Endothelial cell of hepatic sinusoid (primary cell): ENCODE data around the gene CDK16.

Source experiments
- in situ Hi-C: cut with HindIII; loops from 2 replicates; pipeline ENCODE4 v1.10.0; 2017; ENCODE audit warnings: low sequenced_read_pairs

Gene CDK16

DNA sequence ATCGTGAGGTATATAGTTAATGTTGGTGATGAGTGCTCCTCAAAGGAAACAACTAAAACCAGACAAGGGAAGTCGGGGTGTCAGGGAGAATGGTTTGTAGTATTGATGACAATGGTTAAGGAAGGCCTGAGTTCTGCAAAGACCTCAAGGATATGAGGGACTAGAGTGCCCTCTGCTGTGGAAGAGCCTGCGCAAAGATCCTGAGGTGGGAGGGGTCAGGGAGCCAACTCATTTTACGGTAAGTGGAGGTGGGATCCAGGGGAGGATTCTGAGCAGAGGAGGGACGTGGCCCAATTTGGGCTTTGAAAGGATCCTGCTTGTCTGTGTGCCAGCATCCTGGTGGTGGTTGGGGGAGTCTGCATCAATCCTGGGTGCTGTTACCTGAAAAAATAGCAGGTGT is 13.5 kb upstream of the CDK16 start:
- in situ Hi-C loops, result no loop called here

DNA sequence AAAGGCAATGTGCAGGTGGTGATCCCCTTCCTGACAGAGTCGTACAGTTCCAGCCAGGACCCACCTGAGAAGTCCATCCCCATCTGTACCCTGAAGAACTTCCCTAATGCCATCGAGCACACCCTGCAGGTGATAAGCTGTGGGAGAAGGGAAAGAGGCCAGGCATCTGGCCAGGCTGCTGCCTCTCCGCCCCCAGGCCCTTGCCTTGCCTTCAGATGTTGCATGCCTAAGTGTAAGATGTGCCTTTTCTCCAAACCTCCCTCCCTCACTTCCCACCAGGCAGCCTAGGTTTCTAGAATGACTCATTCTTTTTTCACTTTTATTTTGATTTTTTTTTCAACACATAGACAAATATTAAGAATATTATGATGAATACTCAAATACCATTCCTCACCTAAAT is 12.2 kb upstream of the CDK16 start:
- in situ Hi-C loops, result no loop called here

GRCh38 chrX:47208108-47208507 is 10.4 kb upstream of the CDK16 start:
- in situ Hi-C loops, result no loop called here

DNA sequence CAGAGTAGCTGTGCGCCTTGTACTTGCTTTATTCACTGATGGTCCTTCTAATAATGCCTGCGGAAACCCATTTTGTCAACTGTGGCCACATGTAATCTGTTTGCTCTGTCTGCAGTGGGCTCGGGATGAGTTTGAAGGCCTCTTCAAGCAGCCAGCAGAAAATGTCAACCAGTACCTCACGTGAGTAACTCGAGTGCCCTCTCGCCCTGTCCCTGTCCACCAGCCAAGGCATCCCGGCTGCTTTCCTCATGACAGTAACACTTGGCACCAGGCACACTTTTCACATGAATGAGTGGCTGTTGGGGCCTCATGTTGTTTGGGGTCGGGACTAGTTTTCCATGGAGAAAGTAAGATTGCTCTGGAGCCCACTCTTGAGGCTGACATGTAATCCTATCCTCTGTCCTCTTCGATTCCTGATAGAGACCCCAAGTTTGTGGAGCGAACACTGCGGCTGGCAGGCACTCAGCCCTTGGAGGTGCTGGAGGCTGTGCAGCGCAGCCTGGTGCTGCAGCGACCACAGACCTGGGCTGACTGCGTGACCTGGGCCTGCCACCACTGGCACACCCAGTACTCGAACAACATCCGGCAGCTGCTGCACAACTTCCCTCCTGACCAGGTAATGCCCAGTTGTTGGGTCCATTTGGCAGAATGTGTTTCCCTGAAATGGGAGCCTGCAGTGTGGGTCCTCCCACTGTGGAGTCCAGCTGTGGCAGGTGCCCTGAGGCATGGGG is 8.8 kb upstream of the CDK16 start:
- in situ Hi-C loops, result no loop called here

DNA sequence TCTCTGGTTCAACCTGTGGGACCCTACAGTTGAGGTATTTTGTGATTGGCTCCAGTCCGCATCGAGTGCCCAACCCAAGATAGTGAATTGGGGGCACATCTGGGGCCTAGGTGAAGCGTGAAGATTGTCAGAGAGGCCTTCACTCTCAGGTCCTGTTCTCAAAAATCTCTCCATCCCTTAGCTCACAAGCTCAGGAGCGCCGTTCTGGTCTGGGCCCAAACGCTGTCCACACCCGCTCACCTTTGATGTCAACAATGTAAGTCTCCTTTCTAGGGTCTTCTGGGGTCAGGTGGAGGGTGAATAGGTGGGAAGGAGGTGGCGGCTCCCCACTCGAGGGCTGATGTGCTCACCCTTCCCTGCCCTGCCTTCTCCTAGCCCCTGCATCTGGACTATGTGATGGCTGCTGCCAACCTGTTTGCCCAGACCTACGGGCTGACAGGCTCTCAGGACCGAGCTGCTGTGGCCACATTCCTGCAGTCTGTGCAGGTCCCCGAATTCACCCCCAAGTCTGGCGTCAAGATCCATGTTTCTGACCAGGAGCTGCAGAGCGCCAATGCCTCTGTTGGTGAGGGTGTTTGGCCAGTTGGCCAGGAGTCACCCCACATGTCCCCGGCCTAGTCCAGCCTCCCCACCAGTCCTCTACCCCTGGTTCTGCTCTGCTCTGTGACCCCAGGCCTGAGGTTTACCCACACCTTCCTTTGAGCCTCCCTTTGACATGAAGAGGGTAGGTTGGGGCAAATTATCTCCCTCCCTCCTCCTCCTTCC is 7.6 kb upstream of the CDK16 start:
- in situ Hi-C loops, result no loop called here

GRCh38 chrX:47212381-47213293 is 5.8 kb upstream of the CDK16 start:
- in situ Hi-C loops, result no loop called here

GRCh38 chrX:47214435-47215077 is 3.9 kb upstream of the CDK16 start:
- in situ Hi-C loops, result no loop called here

GRCh38 chrX:47215291-47215900 is 3.1 kb upstream of the CDK16 start:
- in situ Hi-C loops, result no loop called here

GRCh38 chrX:47216393-47216925 is 2.0 kb upstream of the CDK16 start:
- in situ Hi-C loops, result no loop called here

GRCh38 chrX:47217121-47217851 is 1.2 kb upstream of the CDK16 start:
- in situ Hi-C loops, result no loop called here

- in situ Hi-C loops, result no loop called here
These were observed 615 bp upstream of the CDK16 start for GRCh38 chrX:47217852-47218279.

DNA sequence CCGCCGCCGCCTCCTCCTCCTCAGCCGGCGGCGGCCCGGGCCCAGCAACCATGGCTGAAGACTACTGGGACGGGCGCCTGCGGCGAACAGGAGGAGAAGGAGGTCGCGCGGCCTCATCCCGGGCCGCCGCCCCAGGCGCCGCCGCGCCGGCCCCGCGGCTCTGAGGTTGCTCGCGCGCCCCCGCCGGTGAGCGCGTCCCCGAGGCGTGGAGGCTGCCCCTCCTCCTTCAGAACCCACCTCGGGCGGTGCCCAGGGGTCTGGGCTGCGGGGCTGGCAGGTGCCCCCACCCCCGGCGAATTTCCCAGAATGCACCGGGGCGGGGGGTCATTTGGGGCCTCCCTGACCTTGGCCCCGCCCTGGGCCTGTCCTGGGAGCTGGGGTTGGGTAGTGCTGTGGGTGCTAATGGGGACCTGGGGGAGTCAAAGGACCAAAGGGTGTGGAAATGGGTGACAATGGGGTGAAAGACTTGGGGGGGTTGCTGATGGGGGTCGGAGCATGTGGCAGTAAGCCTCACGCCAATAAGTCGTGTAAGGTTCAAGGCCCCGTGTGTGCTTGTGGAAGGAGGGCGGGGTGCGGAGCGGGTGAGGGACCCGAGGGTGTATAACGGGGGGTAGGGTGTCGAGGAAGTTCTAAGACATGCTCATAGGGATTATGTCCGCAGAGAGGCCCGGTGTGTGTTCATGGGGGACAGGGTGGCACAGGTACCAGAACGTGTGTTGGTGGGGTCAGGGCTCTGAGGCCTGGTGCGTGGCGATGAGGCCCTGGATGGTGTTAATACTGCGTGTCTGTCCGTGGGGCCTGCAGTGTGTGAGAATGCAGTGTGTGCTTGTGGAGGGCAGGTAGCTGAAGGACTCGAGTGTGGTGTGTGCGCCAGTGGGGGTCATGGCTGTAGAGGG is 687 bp downstream of the CDK16 start:
- in situ Hi-C loops, result no loop called here

DNA sequence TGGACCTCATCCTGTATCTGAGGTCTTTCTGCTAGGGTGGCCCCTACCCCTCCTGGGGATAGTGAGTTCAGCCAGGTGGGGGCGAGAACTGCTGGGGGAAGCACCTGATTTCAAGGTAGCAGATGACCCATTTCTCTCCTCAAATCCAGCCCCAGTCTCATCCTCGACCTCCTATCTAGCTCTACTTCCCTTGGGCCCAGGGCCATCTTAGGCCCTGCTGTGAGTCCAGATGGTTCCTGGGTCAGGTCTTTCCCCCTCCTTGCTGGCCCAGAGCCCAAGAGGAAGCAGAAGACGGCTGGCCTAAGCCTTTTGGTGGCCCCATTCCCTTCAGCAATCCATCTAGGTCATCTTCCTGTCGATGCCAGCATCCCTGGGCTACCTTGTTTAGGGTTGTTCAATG is 3.3 kb downstream of the CDK16 start:
- in situ Hi-C loops, result no loop called here

DNA sequence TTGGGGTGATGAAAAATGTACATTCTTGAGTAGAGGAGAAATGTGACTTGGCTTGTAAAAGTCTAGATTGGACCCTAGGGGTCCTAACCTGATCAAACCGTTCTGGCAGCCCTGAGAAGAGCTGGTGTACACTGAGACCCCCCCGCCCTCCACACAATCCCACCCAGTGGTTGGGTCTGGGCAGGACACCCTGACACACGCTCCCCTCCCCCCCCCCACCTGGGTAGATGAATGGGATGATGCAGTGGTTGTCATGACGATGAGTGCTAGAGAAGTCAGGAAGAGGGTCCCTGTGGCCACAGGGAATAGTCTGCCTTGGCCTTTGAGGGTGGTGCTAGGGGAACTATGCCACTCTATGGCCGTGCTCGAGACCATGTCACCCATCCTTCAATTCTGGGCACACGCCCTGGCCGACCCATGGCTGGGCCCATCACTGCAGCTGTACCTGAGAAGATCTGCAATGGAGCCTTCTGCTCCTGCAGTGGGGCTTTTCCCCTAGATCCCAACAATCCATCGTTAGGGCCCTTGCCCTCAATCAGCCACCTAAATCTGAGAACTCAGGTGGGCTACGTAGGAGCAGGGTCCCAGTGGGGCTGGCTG is 4.4 kb downstream of the CDK16 start:
- in situ Hi-C loops, result no loop called here

- in situ Hi-C loops, result no loop called here
These were observed 5.2 kb downstream of the CDK16 start for GRCh38 chrX:47223476-47224250.

DNA sequence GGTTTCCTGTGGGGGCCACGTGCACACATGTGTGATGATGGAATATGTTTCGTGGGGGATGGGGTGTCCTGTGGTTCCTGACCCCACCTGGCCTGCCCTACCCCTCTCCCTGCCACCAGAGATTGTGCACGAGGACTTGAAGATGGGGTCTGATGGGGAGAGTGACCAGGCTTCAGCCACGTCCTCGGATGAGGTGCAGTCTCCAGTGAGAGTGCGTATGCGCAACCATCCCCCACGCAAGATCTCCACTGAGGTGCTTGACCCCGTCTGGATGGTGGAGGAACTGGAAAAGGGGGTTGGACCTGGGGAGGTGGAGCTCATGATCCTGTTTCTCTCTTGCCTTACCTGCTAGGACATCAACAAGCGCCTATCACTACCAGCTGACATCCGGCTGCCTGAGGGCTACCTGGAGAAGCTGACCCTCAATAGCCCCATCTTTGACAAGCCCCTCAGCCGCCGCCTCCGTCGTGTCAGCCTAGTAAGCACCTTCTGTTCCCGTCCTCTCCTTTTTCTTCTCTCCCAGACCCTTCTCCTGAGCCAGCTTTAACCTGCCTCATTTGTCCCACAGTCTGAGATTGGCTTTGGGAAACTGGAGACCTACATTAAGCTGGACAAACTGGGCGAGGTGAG is 5.9 kb downstream of the CDK16 start:
- in situ Hi-C loops, result no loop called here

GRCh38 chrX:47224896-47225290 is 6.4 kb downstream of the CDK16 start:
- in situ Hi-C loops, result no loop called here
